Fibroblast of mammary gland (primary cell): ENCODE measurements around the gene BOK.

Experiments used
- DNase-seq: peaks from one replicate; pipeline ENCODE4 v3.0.0-alpha.2; 2010; ENCODE audit warnings: low read depth
- H3K4me3 ChIP-seq: 2 replicates; pipeline ENCODE4 v1.5.1; 2011; ENCODE audit warnings: low read depth, mild to moderate bottlenecking, low read length, moderate library complexity; ENCODE audit not compliant: control insufficient read depth
- TF ChIP-seq, protein P1 (sequence below): conservative IDR thresholded peaks from 2 replicates; pipeline ENCODE4 v1.5.1; 2011; ENCODE audit warnings: low read depth, low read length, inconsistent platforms; ENCODE audit not compliant: control insufficient read depth, insufficient read depth

BOK gene

GRCh38 chr2:241558532-241559322 lies at the start of gene BOK:
Gene BOK (plus strand): TSS chr2:241558745. CDS start chr2:241559484, 739 bp downstream.
- DNase-seq = peak; percentile 72

DNA sequence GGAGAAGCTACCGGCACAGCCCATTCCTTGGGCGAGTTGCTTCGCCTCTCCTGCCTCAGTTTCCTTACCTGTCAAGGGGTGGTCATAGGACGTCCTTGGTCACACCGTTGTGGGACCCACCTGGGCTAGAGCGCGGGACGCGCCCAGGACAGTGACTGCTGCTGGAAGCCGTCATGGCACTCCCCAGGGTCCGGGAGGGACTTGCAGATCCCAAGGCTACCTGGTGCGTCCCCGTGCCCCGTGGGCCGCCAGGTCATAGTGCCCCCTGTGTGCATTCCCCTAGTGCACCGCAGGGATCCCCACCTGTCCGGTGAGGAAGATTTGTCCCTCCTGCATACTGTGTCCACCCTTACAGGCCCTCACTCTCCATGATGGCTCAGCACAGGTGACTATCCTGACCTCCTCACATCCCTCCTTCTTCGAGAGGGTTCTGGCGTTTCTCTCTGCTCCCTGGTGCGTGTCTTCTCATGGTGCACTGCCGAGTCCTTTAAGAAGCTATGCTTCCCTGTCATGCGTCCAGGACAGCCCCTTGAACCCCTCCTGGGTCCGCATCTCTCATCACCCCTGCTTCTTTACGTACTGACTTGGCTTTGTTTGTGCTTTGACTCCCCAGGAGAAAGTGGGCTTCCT lies 49.3 kb upstream of the BOK start:
- TF ChIP-seq, protein P1, sequence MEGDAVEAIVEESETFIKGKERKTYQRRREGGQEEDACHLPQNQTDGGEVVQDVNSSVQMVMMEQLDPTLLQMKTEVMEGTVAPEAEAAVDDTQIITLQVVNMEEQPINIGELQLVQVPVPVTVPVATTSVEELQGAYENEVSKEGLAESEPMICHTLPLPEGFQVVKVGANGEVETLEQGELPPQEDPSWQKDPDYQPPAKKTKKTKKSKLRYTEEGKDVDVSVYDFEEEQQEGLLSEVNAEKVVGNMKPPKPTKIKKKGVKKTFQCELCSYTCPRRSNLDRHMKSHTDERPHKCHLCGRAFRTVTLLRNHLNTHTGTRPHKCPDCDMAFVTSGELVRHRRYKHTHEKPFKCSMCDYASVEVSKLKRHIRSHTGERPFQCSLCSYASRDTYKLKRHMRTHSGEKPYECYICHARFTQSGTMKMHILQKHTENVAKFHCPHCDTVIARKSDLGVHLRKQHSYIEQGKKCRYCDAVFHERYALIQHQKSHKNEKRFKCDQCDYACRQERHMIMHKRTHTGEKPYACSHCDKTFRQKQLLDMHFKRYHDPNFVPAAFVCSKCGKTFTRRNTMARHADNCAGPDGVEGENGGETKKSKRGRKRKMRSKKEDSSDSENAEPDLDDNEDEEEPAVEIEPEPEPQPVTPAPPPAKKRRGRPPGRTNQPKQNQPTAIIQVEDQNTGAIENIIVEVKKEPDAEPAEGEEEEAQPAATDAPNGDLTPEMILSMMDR = no peak
- DNase-seq = no peak
- peak overlapping the region; percentile 50 for H3K4me3 ChIP-seq

More at GRCh38 chr2:241558532-241559322, at the start of gene BOK:
- TF ChIP-seq, protein P1 = no peak
- peak within 1 kb of the TSS; percentile 53 for H3K4me3 ChIP-seq

GRCh38 chr2:241511091-241511741 lies 47.3 kb upstream of the BOK start:
- no peak for DNase-seq
- TF ChIP-seq, protein P1 = no peak
- no peak overlapping the region for H3K4me3 ChIP-seq

- TF ChIP-seq, protein P1 = no peak
- H3K4me3 ChIP-seq = no peak overlapping the region
- DNase-seq = no peak
Measured at GRCh38 chr2:241514553-241514952, 44.0 kb upstream of the BOK start.

DNA sequence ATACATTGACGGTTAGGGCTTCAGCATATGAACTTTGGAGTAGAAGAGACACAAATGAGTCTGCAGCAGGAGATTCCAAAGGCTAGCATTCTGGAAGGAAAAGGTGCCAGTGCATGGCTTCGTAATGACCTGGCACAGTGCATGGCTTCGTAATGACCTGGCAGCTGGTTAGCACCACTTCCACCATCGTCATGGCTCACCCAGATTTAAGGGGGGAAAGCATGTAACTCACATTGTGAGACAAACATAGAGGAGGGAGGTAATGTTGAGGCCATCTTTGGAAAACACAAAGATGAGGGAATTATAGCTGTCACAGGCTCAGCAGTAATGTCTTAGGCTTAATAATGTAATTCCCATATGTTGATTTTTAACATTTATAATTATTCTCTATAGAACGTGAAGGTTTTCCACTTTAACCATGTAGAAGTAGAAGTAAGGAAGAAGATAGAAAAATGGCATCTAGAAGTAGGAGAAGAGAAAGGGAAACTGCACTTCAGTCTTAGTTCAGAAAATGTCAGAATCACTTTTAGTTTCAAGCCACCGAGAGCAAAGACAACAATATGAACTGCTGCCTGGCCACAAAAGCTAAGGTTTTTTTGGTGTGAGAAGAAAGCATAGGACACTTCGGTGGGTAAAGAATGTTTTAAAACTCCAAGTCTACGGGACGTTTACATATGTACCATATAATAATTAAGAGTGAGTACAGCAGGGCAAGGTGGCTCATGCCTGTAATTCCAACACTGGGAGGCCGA lies 43.4 kb upstream of the BOK start:
- no peak for DNase-seq
- TF ChIP-seq, protein P1 = no peak
- no peak overlapping the region for H3K4me3 ChIP-seq

- no peak overlapping the region for H3K4me3 ChIP-seq
- no peak for DNase-seq
- TF ChIP-seq, protein P1 = no peak
Measured at GRCh38 chr2:241516520-241516965, 42.0 kb upstream of the BOK start.
